HG03354 (cell line): ENCODE measurements around the gene RPLP1.
A peak's percentile ranks its signal among the peaks of the same experiment; 100 is the strongest.
"Not testable (repeated sequence)": the region's sequence is repeated elsewhere in the genome, so short reads cannot be mapped to it uniquely, and the experiment has no call there.

Experiments used
- ATAC-seq: cut with Tn5 transposase; IDR thresholded peaks from one replicate; pipeline ENCODE4 v1.9.1; 2021; ENCODE audit warnings: mild to moderate bottlenecking; ENCODE audit not compliant: unreplicated experiment, poor library complexity, severe bottlenecking

RPLP1 gene

DNA sequence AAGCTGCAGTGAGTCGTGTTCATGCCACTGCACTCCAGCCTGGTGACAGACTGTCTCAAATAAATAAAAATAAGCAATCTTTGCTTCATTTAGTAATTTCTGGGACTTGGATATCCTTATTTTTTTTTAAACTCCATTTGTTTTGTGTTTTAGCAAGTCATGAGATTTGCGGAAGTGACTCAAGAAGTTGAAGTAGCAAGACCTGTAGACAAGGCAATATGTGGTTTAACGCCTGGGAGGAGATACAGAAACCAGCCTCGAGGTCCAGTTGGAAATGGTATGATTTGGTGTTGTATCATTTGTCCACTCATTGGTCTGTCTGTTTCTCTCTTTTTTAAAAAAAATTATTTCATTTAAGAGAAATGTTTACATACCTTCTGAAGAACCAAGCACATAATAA lies 16.6 kb upstream of the RPLP1 start:
- ATAC-seq, result no peak

DNA sequence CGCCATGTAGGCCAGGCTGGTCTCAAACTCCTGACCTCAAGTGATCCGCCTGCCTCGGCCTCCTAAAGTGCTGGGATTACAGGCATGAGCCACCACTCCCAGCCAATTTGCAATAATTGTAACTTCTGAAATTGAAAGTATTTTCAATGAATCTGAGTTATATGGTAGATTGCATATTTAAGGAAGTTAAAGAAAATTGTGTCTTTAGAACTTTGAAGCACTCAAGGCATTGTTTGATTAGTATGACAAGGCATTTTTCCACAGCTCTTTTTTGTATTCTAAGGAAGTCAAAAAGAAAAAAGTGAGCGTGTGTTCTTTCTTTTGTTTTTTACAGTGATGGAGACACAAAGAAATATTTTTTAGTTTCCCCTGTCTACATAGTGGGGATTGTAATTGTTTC lies 15.7 kb upstream of the RPLP1 start:
- ATAC-seq, result no peak

DNA sequence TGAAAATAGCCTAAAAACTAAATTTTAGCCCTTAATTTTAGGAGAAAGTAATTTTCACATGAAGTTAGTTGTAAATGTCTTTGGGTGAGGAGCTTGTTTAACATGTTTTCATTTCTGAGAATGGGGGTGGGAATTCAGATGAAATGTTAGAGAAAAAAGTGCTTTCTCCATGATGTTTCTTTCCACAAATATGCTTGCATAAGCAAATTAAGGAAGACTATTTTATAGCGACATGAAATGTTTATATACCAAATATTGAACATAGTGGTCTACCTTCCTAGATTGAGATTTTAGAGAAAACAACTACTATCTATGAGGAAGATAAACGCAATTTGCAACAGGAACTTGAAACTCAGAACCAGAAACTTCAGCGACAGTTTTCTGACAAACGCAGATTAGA lies 13.0 kb upstream of the RPLP1 start:
- no peak for ATAC-seq

DNA sequence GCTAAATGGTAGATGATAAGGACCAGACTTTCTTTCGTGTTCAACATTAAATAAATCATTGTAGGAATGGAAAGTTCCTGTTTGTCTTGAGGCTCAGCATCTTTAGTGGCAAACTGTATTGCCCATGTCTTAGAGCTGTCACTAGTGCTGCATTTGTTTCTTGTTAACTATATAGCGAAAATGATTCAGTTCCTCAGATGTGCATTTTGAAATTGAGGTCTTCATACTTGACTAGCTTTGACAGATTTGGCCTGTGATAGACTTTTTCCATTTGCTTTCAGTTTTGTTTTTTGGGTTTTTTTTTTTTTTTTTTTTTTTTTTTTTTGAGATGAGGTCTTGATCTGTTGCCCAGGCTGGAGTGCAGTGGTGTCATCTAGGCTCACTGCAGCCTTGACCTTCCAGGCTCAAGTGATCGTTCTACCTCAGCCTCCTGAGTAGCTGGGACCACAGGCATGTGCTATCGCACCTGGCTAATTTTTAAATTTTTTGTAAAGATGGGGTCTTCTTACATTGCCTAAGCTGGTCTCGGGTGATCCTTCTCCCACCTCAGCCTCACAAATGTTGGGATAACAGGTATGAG lies 9.5 kb upstream of the RPLP1 start:
- peak; percentile 88 for ATAC-seq

DNA sequence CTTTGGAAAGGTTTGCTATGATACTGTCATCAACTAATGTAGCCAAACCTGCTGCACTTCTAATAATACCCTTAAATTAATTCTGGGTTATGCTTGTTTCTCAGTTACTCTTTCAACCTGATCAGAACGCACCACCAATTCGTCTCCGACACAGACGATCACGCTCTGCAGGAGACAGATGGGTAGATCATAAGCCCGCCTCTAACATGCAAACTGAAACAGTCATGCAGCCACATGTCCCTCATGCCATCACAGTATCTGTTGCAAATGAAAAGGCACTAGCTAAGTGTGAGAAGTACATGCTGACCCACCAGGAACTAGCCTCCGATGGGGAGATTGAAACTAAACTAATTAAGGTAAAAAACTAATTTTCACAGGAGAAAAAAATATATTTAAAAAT lies 7.9 kb upstream of the RPLP1 start:
- ATAC-seq, result peak; percentile 52

DNA sequence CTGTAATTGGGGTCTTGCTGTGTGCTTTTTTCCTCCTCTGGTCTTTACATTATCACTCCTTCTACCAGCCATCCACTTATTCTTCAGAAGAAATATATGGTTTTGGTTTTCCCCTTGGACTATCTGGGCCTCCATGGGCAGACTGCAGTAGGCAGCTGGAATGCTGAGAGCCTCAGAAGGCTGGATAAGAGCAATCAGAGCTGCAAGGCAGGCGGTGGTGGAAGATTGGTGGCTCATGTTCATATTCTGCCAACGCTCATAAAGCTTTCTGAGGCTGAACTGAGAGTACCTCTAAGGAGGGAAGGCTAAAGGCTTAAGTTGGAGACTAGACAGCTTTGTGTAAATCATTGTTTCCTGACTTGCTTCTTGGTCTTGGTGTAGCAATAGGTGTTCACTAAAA lies 5.7 kb upstream of the RPLP1 start:
- no peak for ATAC-seq

DNA sequence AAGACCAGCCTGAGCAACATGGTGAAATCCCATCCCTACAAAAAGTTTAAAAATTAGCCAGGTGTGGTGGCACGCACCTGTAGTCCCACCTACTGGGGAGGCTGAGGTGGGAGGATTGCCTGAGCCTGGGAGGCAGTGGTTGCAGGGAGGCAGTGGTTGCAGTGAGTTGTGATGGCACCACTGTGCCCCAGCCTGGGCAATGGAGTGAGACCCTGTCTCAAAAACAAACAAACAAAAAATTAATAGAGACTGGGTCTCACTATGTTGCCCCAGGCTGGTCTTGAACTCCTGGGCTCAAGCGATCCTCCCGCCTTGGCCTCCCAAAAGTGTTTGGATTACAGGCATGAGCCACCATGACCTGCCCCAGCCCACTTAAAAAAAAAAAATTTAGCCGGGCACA lies 2.4 kb upstream of the RPLP1 start:
- not testable (repeated sequence) for ATAC-seq

DNA sequence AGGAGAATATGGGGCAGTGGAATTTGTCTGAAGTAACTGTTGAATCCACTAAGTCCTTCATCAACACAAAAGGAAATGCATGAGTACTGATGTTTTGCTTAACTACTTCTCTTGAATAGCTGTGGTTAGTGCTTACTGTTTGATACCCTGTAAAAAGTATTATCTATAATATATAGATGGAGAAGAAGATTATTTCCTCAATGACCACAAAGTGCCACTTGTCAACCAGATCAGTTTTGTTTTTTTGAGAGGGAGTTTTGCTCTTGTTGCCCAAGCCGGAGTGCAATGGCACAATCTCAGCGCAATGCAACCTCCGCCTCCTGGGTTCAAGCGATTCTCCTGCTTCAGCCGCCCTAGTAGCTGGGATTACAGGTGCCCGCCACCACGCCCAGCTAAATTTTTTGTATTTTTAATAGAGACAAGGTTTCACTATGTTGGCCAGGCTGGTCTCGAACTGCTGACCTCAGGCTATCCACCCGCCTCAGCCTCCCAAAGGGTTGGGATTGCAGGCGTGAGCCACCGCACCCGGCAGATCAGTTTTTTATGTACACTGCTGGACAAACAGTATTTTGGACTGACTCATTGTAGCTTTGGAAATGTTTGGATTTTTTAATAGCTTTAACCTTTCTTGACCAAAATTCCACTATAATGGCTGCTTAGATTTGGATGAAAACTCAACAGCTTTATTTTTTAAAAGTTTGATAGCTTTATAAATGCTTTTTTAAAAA lies 1.5 kb upstream of the RPLP1 start:
- no peak for ATAC-seq

DNA sequence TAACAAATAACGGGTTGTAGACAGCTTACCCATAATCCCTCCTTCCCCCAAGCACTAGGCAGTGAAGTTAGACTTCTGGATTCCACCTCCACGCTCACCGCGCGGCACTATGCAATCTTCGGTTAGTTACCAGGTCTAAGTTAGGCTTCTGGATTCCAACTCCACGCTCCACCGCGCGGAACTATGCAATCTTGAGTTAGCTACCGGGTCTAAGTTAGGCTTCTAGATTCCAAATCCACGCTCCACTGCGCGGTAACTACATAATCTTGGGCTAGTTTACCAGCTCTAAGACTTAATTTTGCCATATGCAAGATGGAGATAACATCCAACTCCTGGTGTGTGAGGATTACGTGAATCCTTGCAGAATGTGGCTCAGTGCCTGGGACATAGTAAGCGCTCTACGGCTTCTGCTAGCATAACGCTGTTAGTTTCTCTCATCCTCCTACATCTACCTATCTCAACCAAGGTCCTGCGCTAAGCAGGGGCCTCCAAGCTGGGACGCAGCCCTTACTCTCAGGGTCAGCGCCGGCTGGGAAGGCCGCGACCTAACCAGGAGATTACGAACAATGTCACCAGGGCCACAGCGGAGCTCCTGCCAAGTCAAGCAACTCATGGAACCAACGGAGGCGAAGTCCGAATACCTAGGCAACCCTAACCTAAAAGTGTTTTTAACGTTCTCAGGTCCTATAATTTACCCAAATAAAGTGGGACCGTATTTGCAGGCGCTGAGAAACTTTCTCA lies 497 bp upstream of the RPLP1 start:
- ATAC-seq, result peak; percentile 48

DNA sequence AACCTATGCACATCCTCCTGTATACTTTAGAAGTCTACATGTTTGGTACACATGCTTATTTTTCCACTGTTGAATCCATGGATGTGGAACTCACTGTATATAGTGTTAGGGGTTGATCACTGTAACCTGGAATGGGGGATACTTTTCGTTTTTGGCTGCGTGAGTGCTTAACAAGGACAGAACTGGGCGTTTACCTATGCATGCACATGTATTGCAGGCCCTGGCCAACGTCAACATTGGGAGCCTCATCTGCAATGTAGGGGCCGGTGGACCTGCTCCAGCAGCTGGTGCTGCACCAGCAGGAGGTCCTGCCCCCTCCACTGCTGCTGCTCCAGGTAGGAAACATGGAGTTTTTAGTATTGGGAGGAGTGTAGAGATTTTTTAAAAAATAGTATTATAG lies 2.3 kb downstream of the RPLP1 start:
- no peak for ATAC-seq

DNA sequence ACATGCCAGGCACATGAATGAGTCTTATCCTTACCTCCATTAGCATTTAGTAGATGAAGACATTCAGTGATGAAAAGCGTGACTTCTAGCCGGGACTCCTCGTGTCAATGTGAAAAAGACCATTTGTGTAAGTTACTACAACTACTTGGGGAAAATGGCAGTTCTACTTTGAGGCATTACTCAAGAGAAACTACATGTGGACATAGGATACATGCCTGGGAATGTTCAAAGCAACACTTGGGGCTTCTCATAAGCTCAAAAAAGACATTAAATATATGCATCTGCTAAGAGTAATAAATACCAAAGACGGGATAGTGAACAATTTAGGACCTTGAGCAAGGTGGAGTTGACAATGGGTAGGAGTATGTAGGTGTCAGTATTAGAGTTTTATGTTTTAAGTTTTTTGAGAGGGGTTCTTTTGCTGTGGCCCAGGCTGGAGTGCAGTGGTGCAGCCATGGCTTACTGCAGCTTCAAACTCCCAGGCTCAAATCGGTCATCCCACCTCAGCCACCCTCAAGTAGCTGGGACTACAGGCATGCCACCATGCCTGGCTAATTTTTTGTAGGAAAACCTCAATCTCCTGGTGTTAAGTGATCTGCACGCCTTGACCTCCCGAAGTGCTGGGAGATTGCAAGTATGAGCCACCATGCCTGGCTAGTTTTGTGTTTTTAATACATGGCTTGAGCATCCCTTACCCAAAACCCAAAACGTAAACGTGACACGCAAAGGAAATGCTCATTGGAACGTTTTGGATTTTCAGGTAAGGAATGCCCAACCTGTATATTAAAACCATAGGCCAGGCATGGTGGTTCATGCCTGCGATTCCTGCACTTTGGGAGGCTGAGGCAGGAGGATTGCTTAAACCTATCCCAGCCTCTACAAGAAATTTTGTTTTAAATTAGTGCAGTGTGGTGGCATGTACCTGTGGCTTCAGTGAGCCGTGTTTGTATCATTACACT lies 3.9 kb downstream of the RPLP1 start:
- no peak for ATAC-seq

DNA sequence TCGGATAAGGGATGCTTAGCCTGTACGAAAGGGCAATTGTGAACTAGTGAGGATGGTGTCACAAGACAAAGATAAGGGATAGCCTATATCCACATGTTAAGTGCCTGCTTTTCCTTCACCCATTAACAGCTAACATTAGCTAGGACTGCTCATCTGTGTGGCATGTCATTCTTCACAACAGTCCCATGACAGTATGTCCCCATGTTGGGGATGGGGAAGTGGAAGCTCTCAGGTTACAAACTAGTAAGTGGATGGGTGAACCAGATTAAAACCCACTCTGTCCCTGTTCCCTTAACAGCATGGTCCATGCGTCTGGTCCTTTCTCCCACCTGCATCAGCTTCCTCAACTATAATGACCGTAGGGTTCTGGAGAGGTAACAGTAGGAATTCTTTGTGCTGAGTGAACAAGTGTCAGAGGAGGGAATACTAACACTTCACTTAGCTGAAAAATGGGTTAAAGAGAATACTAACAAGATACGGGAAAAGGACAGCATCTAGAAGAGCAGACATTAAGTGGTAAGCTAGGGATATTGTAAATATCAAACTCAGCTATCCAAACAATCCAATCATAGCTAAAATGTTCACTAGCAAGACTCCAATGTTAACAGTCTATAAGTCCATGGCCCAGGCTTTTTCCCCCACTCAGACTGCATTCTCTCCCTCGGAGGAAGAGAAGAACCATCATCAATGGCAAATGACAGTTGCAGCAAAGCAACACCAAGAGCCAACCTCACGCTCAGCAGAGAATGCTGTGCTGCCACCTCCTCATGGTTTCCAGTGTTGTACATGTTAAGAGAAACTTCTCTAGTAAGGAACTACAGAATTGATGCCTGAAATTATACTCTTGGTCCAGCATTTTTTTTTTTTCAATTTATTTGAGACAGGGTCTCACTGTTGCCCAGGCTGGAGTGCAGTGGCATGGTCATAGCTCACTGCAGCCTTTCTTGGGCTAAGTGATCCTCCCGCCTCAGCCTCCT lies 5.0 kb downstream of the RPLP1 start:
- ATAC-seq, result no peak

DNA sequence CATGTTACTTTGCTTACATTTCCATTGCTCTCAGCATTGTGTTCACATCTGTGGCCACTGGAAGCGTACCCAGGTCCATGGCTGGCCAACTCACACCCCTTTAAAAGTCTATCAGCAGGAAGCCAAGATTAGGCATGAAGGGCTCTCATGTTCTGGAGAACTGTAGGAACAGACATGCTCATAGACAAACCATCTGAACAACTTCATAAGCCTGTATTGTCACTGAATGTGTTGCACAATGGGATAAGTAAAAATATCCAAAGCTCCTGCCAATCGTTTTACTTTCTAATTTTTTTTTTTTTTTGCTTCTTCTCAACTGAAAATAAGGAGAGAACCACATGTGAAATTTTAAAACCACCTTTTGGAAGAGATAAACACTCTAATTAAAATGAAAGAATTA lies 6.4 kb downstream of the RPLP1 start:
- no peak for ATAC-seq

DNA sequence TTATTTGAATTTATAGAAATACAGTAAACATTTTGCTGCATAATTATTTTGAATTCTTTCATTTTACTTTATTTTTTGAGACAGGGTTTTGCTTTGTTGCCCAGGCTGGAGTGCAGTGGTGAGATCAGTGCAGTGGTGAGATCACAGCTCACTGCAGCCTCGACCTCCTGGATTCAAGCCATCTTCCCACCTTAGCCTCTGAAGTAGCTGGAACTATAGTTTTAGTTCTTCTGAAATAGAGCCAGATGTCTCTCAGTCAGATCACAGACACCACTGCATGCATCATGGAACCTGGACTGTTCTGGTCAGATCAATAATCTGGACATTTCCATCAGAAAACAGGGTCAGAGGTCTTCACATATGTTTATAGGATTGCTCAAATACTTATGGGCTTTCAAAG lies 7.9 kb downstream of the RPLP1 start:
- no peak for ATAC-seq

DNA sequence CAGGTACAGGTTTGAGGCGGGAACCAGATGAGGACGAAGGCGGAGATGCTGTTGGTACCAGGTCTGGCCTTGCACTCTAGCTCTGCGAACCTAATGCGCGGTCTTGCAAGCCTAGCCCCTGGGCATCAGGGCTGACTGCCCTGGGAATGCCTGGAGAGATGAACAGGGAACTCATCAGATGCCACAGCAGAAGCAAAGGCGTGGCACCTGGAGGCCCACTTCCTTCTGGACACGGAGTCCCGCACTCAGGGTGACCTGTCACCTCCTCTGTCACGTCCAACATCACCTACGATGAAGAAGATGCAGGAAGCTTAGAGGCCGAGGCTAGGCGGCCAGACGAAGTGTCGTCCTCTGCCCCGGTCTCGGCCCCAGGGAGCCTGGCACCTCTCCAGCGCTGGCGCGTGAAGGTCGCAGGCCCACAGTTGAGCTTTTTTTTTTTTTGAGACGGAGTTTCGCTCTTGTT lies 9.4 kb downstream of the RPLP1 start:
- peak; percentile 3 for ATAC-seq

DNA sequence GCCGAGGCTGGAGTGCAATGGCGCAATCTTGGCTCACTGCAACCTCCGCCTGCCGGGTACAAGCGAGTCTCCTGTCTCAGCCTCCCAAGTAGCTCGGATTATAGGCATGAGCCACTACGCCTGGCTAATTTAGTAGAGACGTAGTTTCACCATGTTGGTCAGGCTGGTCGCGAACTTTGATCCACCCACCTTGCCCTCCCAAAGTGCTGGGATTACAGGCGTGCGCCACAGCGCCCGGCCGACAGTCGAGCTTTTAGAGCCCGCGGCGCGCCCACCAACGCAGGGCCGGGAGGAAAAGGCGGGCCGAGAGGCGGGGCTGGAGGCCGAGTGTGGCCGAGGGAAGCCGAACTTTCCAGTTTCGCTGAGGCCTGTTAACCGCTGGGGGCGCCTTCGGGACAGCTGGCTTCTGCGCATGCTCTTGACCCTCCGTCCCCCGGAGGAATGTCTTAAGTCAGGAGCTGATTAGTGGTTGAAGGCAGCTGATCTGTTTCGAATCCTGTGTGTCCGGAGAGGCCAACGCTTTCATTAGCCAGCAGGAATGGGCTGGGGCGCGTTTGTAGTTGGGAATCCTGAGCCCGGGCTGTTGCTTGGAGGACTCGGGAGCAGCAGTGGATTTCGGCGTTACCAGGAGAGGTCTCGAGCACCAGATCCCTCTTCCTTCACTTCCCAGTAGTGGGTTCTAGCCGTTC lies 10.0 kb downstream of the RPLP1 start:
- peak; percentile 94 for ATAC-seq

DNA sequence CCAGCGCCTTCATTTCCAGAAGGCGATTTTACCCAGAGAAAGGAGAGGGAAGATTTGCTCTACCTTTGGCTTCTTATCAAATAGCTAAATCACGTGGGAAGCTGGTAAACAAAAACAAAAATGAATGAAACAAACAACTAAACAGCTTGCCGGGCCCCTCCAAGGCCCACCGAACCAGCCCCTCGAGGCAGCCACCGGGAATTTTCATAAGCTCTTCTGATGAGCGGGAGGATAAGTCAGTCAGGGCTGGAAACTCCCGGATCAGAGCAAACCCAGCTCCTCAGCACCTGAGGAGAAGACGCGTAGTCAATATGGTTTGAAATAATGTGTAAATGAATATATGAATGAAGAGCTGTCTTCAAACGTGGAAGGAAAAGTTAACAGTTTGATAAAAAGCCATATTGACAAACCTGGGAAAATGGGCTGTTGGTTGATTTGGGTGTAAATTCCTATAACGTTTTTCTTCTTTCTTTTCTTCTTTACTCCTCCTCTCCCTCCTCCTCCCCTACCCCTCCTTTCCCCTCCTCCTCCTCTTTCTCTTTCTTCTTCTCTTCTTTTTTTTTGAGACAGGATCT lies 10.7 kb downstream of the RPLP1 start:
- ATAC-seq, result no peak

DNA sequence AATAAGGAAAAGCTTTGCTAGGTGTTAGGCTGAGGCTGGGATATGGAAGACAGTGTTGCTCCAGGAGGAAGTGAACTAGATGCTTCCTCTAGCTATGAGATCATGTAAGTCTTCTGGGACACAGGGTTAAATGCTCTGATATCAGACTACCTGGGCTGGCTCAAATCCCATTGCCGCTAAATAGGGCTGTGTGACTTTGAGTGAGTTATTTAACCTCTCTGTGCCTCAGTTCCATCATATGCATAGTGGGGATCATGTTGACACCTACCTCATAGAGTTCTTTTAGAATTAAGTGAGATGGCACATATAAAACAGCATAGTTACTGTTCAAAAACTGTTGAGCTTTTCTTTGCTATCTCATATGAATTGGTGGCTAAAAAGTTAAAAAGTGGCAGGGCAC lies 12.6 kb downstream of the RPLP1 start:
- ATAC-seq, result no peak
